Sigmoid colon (tissue), 7 donors: Measurements from ENCODE around the gene GPR17. TPM values are rescaled to one million over a fixed set of nuclear protein-coding genes. Genes with fewer than 3 reads are reported as not detected.

Source experiments
- DNase-seq: peaks from one replicate; pipeline ENCODE4 v3.0.0-alpha.2; 2019
- H3K27ac ChIP-seq, 4 donors: fragments of 200-600 bp; sonication (generic); one replicate each; pipeline ENCODE4 v1.5.1; 2016 to 2019; ENCODE audit warnings: mild to moderate bottlenecking in 1 of 4
- H3K27me3 ChIP-seq, 3 donors: fragments of 200-600 bp; sonication (generic); one replicate each; pipeline ENCODE4 v1.5.1; 2019; ENCODE audit warnings: mild to moderate bottlenecking in 1 of 3
- H3K36me3 ChIP-seq, 4 donors: fragments of 200-600 bp; sonication (generic); one replicate each; pipeline ENCODE4 v1.5.1; 2016 to 2019
- H3K4me1 ChIP-seq, 4 donors: fragments of 200-600 bp; sonication (generic); one replicate each; pipeline ENCODE4 v1.5.1; 2017 to 2019
- H3K4me3 ChIP-seq, 4 donors: fragments of 200-600 bp; sonication (generic); one replicate each; pipeline ENCODE4 v1.5.1; 2017 to 2019; ENCODE audit warnings: mild to moderate bottlenecking in 2 of 4, moderate library complexity in 1 of 4
- H3K9me3 ChIP-seq, 4 donors: fragments of 200-600 bp in 3 of 4; sonication (generic) in 3 of 4; one replicate each; pipeline versions ENCODE4 v1.5.1 to v1.6.1; 2013 to 2019
- CTCF ChIP-seq, 4 experiments: fragments of 450-650 bp in 3 of 4; fragments of 200-600 bp in 1 of 4; IDR thresholded peaks; one replicate each; pipeline ENCODE4 v1.5.1; 2016 to 2019; ENCODE audit warnings: antibody characterized with exemption in 4 of 4, mild to moderate bottlenecking in 3 of 4, moderate library complexity in 2 of 4
- EP300 ChIP-seq, 4 donors: sonication (generic); formaldehyde crosslinking; IDR thresholded peaks; one replicate each; pipeline ENCODE4 v1.6.1; 2017; ENCODE audit warnings: antibody characterized with exemption in 4 of 4
- POLR2A ChIP-seq, 2 donors: fragments of 450-650 bp; IDR thresholded peaks; one replicate each; pipeline ENCODE4 v1.6.1; 2016; ENCODE audit warnings: antibody characterized with exemption in 2 of 2, mild to moderate bottlenecking in 2 of 2, moderate library complexity in 2 of 2
- POLR2AphosphoS5 ChIP-seq, 4 donors: sonication (generic); formaldehyde crosslinking; IDR thresholded peaks; one replicate each; pipeline ENCODE4 v1.6.1; 2017; ENCODE audit warnings: antibody characterized with exemption in 4 of 4
- WGBS, 2 donors: extraction: QIAGEN DNeasy Blood & Tissue Kit; methylation state at CpG; one replicate each; pipeline ENCODE4 v1.1.7; 2013; 5-methylcytosine and 5-hydroxymethylcytosine counted together
- intact Hi-C: fragments of 100-400 bp; cut with DNase I; formaldehyde crosslinking; loops from one replicate; pipeline ENCODE4 v1.15.1; 2023
- polyA plus RNA-seq, 3 donors: library from polyadenylated mRNA; stranded (reverse); fragments of 200-250 nt; gene quantifications; one replicate each; pipeline ENCODE4 v1.2.3, GENCODE V29; 2013
- total RNA-seq, 4 donors: library from RNA; depleted of rRNA; stranded (reverse); fragments of >200 nt; gene quantifications; one replicate each; pipeline ENCODE4 v1.1.0, GENCODE V29; 2016
- donor health status: healthy with polysubstance abuse.
- donor health status: Bipolar disorder and iron deficiency.
- donor health status: healthy.

GPR17 gene
- total and polyA plus RNA-seq, 7 donors: 0.36 to 1.4 (median 0.60) TPM; not detected in 2

GRCh38 chr2:127609818-127610217 lies 36.1 kb upstream of the GPR17 start:
- Histone ChIP-seq H3K9me3 (peaks cover 0 to 8% (median 3%) of the 10 kb centered on the region in 4 donors), H3K36me3 (no peaks in the 10 kb centered on the region), H3K27ac (no peak overlapping the region), H3K27me3 (no peaks in the 10 kb centered on the region), H3K4me3 (no peak overlapping the region), H3K4me1 (no peaks in the 10 kb centered on the region)
- TF ChIP-seq POLR2A (IDR thresholded peaks at IDR 0.05) (no peak), CTCF (IDR thresholded peaks at IDR 0.05) (no peak), POLR2AphosphoS5 (IDR thresholded peaks at IDR 0.05) (no peak), EP300 (IDR thresholded peaks at IDR 0.05) (no peak)
- DNase-seq: peak; percentile 50
- WGBS, 2 donors: 96 to 97% methylated on average over 8 of the region's 8 CpGs
- intact Hi-C loops: no loop called here

- no peaks in the 10 kb centered on the region for H3K27me3 ChIP-seq
- 91 to 92% methylated on average over 1 of the region's 1 CpG for WGBS, 2 donors
Observed at GRCh38 chr2:127610561-127610960, 35.4 kb upstream of the GPR17 start.

GRCh38 chr2:127611076-127611925 lies 34.7 kb upstream of the GPR17 start:
- WGBS, 2 donors: 92 to 95% methylated on average over 11 of the region's 11 CpGs
- TF ChIP-seq POLR2A (IDR thresholded peaks at IDR 0.05): no peak
- TF ChIP-seq EP300 (IDR thresholded peaks at IDR 0.05): no peak
- no peak for TF ChIP-seq CTCF (IDR thresholded peaks at IDR 0.05)
- no peak for TF ChIP-seq POLR2AphosphoS5 (IDR thresholded peaks at IDR 0.05)
- DNase-seq: peak; percentile 22
- Histone ChIP-seq H3K4me1 (no peaks in the 10 kb centered on the region), H3K9me3 (peaks cover 0 to 8% (median 3%) of the 10 kb centered on the region in 4 donors), H3K27ac (no peak overlapping the region), H3K27me3 (no peaks in the 10 kb centered on the region), H3K4me3 (no peak overlapping the region), H3K36me3 (no peaks in the 10 kb centered on the region)
- intact Hi-C loops: no loop called here

More at GRCh38 chr2:127610561-127610960, 35.4 kb upstream of the GPR17 start:
- no peak for TF ChIP-seq POLR2A (IDR thresholded peaks at IDR 0.05)
- no peak for TF ChIP-seq CTCF (IDR thresholded peaks at IDR 0.05)
- no peak for TF ChIP-seq EP300 (IDR thresholded peaks at IDR 0.05)
- no peak for TF ChIP-seq POLR2AphosphoS5 (IDR thresholded peaks at IDR 0.05)
- DNase-seq: peak; percentile 22
- H3K4me3 ChIP-seq: no peak overlapping the region
- H3K9me3 ChIP-seq: peaks cover 0 to 8% (median 3%) of the 10 kb centered on the region in 4 donors
- H3K36me3 ChIP-seq: no peaks in the 10 kb centered on the region
- no peaks in the 10 kb centered on the region for H3K4me1 ChIP-seq
- no peak overlapping the region for H3K27ac ChIP-seq
- intact Hi-C loops: no loop called here

GRCh38 chr2:127612111-127612822 lies 33.7 kb upstream of the GPR17 start:
- Histone ChIP-seq H3K27ac (no peak overlapping the region), H3K27me3 (no peaks in the 10 kb centered on the region), H3K4me1 (no peaks in the 10 kb centered on the region), H3K4me3 (no peak overlapping the region), H3K36me3 (no peaks in the 10 kb centered on the region), H3K9me3 (peaks cover 0 to 8% (median 3%) of the 10 kb centered on the region in 4 donors)
- intact Hi-C loops: no loop called here
- WGBS, 2 donors: 94 to 96% methylated on average over 13 of the region's 13 CpGs
- peak; percentile 43 for DNase-seq
- TF ChIP-seq EP300 (IDR thresholded peaks at IDR 0.05) (no peak), POLR2A (IDR thresholded peaks at IDR 0.05) (no peak), POLR2AphosphoS5 (IDR thresholded peaks at IDR 0.05) (no peak), CTCF (IDR thresholded peaks at IDR 0.05) (no peak)
